COLO668 (cell line): ENCODE measurements around the gene GNG7.
"Not testable (repeated sequence)": the region's sequence is repeated elsewhere in the genome, so short reads cannot be mapped to it uniquely, and the experiment has no call there.

Experiments used
- DNase-seq: peaks from one replicate; lab custom pipeline; 2025; ENCODE audit not compliant: unreplicated experiment; lab: John Stamatoyannopoulos, UW

The GNG7 gene

GRCh38 chr19:2625434-2625833 lies 77.1 kb downstream of the GNG7 start:
- DNase-seq = no peak

- DNase-seq = no peak
Measured at GRCh38 chr19:2624537-2625091, 77.9 kb downstream of the GNG7 start.

GRCh38 chr19:2623798-2624197 lies 78.7 kb downstream of the GNG7 start:
- no peak for DNase-seq

- not testable (repeated sequence) for DNase-seq
Measured at GRCh38 chr19:2622371-2622961, 80.0 kb downstream of the GNG7 start.

GRCh38 chr19:2619076-2619475 lies 83.4 kb downstream of the GNG7 start:
- DNase-seq = no peak

GRCh38 chr19:2618611-2619010 lies 83.9 kb downstream of the GNG7 start:
- DNase-seq = no peak

- no peak for DNase-seq
Measured at GRCh38 chr19:2617393-2618165, 84.9 kb downstream of the GNG7 start.

GRCh38 chr19:2616741-2617392 lies 85.6 kb downstream of the GNG7 start:
- no peak for DNase-seq

GRCh38 chr19:2615782-2616181 lies 86.7 kb downstream of the GNG7 start:
- DNase-seq = no peak

GRCh38 chr19:2613507-2614295 lies 88.8 kb downstream of the GNG7 start:
- DNase-seq = peak; percentile 19

GRCh38 chr19:2612619-2613249 lies 89.8 kb downstream of the GNG7 start:
- no peak for DNase-seq

GRCh38 chr19:2611483-2612464 lies 90.7 kb downstream of the GNG7 start:
- DNase-seq = no peak

- peak; percentile 82 for DNase-seq
Measured at GRCh38 chr19:2610637-2611482, 91.6 kb downstream of the GNG7 start.

GRCh38 chr19:2609389-2610116 lies 92.9 kb downstream of the GNG7 start:
- no peak for DNase-seq

GRCh38 chr19:2609034-2609388 lies 93.5 kb downstream of the GNG7 start:
- DNase-seq = not testable (repeated sequence)

GRCh38 chr19:2608602-2608922 lies 93.9 kb downstream of the GNG7 start:
- no peak for DNase-seq

GRCh38 chr19:2607712-2608601 lies 94.5 kb downstream of the GNG7 start:
- DNase-seq = peak; percentile 52
